GM10847 (cell line): Measurements from ENCODE around the gene RPLP2.

Experiments
- POLR2A ChIP-seq: IDR thresholded peaks from 2 replicates; pipeline ENCODE4 v1.6.1; 2011; ENCODE audit not compliant: insufficient read length; ENCODE audit errors: extremely low read depth

The RPLP2 gene

DNA sequence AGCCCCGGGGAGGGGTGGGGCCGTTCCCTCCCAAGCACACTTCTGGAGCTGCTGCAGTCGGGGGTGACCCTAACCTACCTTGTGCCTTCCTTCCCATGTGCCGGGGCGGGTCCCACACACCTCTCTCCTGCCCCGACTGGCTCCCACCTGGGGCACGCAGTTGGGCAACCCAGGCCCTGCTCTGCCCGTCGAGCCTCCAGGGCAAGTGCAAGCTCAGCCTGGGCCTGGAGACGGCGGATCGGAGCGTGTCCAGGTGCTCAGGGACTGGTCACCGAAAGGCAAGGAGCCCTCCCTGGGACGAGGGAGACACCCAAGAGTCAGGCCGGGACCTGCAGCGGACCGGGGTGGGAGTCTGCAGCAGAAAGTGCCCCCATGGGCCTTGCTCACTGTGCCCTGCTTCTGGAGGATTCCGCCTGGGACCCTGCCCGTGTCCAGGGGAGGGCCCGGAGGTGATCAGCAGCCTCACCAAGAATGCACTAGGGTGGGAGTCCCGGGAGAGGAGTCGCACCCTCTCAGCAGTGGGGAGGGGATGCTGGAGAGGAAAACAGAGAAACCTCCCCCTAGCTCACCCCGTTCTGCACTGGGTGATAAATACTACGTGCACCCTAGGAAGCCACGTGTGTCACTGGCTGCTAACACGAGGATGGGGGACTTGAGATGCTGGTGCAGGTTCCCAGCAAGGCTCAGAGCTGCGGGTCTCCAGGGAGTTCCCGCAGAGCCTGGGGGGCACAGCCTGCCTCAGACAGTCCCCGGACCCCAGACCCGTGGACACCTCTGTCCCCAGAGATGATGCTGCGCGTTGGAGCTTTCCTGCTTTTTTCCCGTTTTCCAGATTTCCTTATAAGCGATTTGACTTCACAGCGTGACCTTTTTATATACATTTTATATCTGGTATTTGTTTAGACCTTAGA is 27.2 kb upstream of the RPLP2 start:
- TF ChIP-seq POLR2A = no peak

DNA sequence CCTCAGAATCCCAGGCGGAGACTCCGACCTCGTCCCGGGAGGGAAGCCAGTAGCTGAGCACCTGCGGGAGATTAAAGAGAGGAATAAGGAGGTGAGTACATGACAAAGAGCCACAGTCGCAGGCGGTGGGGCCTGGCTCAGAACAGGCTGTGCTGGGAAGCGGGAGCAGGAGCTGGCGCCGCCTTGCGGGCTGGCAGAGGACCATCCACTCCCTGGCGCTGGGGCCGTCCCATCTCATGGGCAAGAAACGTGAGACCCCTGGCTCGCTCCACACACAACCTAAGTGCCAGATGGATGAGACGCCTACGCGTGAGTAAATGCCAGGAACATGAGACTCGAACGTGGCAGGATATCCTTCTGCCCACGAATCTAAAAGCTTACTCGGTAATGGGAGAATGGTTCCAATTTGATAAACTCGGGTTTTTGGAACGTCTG is 26.2 kb upstream of the RPLP2 start:
- TF ChIP-seq POLR2A = no peak

DNA sequence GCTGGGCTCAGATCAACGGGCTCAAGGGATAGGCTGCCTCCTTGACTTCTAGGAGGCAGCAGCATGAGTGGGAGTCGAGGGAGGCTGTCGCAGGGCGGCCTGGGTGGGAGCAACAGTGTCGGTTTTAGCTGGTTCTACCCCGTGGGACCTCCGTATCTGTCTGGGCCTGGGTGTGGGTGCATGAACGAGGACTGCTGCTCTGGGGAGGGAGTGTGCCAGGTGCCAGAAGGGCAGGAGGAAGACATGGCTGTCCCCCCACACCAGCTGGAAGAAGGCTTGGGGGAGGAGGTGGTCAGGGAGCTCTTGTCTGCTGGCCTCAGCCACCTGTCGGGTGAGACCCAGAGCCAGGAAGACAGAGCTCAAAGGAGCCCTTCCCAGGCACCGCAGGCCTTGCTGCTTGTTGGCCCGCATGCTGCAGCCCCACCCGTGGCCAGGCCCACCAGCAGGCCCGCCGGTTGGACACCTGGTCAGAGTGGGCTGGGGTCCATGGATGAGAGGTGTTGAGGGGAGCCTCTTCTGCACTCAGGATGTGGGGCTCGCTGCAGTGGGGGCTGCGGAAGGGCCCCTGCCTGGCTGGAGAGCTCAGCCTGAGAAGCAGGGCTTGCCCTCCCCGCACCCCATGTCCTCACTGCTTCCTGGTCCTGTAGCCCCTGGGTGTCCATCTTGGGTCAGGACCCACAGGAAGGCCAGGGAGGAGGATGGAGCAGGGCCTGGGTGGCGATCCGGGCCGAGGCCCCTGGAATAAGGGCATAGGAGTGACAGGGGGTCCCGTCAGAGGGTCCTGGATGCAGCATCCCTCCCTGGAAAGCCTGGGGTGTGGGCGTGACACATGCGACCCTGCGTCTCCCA is 23.3 kb upstream of the RPLP2 start:
- TF ChIP-seq POLR2A = no peak

DNA sequence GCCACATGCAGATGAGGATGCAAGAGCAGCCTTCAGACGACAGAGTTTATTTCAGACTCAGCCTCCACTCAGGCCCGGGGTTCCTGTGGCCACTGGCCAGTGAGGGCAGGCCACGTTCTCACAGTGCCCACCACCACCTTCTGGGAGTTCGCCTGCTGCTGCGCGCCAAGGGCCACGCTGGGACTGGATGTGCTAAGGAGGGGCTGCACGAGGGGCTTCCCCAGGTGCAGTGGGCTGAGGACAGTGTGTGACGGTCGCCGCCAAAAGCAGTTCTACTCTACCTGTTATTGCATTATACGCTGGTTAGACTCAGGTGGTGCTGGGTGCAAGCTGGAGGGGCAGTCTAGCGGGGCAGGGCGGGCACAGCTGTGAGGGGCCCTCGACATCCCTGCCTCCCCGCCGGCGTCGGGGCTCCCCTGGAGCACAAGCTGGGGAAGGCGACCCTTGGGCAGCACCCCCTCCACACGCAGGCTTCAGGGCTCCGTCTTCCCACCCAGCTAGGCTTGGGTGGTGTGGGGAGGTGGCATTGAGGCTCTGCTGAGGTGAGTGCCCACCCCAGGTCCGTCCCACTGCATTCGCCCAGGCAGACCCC is 22.6 kb upstream of the RPLP2 start:
- no peak for TF ChIP-seq POLR2A

DNA sequence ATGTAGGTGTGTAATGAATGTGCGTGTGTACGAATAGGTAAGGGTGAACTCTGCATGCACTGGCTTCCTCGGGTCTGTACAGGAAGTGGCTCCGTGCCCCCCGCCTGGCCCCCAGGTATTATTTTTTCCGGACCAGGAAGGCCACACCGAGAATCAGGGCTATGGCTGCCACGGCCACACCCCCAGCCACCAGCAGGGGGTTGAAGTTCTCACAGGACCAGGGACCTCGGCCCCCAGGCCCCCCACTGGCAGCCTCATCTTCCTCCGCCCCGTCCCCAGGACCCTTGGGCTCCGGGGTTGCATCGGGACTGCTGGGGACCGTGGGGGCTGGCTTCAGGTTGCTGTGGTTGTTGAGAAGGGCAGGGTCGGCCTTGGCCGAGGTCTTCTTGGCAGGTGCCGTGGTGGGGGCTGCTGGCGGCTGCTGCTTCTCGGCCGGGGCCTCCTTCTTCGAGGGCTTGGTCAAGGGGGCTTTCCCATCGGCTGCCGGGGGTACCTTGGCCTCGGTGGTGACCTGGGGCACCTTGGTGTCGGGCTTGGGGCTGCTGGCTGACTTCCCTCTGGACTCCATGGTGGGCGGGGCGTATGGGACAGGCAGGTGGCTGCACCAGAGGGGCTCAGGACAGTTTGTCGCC is 21.6 kb upstream of the RPLP2 start:
- TF ChIP-seq POLR2A = no peak

DNA sequence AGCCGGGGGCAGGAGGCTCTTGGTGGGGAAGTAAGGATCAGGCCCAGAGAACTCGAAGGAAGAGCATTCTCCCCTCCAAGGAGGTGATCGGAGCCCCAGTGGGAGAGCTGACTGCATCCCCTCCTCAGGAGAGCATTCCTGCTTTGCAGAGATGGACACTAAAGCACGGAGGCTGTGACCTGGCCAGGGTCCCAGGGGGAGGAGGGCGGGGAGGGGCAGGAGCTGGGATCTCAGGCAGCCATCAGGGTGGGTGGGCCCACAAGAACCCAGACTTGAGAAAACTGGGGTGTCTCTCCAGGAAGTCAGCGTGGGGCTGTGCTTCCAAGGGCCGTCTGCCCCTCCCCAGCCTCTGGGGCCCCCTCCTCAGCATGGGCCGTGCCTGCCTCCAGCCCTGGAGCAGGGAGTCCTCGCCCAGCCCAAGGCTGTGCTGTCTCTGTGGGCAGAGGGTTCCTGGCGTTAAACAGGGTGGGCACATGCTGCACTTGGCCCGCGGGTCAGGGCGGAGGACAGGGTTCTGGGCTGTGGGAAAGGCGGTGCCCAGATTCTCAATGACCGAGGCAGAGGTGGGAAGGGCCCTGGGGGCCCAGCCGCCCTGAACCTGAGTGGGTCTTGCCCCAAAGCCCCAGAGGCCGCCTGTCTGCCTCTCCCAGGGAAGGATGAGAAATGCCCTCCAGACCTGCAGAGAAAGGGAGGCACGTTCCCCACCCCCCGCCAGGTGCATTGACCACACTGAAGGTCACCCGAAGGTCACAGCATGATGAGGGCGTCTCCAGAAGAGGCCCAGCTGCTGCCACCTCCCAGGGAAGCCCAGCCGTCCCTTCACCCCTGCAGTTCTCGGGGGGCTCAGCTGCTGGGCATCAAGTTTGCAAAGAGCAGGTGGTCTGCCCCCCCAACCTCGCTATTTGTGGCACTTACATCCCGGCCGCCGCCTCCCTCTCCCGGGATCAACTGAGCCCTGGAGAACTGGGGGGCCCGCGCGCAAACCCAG is 20.5 kb upstream of the RPLP2 start:
- no peak for TF ChIP-seq POLR2A

DNA sequence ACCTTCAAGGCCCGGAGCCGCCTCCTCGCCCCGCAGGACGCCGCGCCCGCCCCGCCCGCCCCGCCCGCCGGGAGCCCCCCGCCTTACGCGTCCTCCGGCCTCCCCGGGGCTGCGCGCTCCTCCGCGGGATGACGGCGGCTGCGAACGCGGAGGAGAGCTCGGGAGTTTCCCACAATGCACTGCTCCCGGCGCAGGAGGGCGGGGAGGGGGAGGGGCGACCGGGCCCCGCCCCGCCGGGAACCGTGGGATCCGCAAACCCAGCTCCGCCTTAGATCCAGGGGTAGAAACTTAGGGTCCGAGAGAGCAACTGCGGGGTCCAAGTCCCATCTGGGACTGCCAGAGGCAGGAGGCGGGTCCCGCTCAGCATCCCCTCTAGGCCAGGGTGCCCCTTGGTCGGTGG is 19.8 kb upstream of the RPLP2 start, which contains the start of gene CEND1:
Gene CEND1, minus strand, starts transcription at position 148 of the 400 bp plus-strand sequence. CDS start 1,514 bp downstream, outside the sequence.
- no peak for TF ChIP-seq POLR2A

DNA sequence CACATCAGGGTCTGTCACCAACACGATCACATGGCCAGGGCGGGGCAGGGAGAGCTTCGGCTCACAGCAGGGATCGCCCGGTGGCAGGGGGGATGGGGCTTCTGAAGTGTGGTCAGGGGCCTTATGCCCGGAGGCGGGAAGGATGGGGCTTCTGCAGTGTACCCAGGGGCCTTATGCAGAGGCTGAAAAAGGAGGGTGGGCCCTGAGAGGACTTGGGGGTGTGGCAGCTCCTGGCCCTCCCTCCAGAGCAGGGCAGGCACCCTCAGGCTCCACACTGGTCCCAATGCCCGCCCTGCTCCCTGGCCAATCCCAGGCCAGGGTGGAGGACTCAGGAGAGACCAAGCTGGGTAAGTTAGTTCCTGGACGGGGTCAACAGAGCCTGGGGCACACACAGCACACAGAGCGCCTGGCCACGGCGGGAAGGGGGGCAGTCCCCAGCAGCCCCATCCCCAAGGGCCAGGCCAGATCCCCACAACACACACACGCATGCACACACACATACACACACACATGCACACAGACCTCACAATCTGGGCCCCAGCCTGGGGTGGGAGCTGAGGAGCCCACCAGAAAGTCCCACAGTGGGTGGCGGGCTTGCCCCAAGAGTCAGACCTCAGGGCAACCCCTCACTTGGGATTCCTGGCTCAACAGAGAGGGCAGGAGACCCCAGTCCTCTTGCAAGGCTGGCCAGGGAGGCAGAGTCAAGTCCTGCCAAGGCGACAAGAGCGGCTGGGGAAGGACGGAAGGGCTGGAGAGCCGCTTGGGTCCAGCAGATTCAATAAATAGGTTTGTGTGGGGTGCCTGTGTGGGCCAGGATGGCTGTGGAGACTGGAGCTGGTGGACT is 18.8 kb upstream of the RPLP2 start:
- TF ChIP-seq POLR2A = no peak

DNA sequence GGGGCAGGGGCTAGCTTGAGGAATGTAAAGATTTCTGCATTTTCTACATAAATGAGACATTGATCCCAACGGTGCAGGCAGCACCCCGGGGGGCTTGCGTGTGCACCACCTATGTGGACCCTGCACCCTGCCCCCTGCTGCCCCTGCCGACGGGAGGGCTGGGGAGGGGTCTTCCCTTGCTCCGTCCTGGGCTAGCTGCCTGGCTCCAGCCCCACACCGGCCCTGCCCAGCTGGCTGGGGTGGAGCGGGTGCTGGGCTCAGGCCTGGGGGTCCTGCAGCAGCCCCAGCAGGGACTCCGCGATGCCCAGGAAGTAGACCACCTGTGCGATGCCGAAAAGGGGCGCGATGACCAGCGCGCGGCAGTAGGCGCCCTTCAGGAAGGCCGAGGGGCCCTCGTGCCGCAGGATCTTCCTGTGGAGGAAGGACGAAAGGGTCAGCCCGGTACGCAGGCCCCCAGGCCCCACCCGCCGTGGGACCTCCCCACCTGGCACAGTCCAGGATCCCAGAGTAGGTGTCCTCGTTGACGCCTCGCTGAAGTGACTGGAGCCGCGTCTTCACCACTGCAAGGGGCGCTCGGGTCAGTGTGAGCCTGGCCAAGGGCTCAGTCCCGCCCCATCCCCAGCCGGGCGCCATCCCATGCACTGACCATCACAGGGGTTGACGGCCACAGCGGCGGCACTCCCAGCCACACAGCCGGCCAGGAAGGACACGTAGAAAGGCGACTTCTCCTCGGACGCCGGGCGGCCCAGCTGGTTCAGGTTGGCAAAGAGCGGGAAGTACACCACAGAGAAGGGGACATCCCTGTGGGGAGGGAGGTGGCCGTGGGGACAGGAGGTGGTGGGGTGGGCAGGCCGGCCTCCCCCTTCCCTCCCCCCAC is 17.9 kb upstream of the RPLP2 start:
- no peak for TF ChIP-seq POLR2A

DNA sequence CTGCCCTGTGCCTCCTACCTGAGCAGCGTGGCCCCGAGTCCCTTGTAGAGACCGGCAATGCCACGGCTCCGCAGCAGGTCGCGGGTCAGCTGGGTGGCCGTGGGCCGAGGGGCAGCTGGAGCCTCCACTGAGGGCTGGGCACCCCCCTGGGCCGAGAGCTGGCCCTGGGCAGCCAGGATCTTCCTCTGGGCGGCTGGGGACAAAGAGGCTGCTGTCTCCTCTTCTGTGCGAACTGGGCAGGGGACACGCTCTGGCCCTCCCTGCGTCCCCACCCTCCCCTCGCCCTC is 17.3 kb upstream of the RPLP2 start:
- TF ChIP-seq POLR2A = no peak

DNA sequence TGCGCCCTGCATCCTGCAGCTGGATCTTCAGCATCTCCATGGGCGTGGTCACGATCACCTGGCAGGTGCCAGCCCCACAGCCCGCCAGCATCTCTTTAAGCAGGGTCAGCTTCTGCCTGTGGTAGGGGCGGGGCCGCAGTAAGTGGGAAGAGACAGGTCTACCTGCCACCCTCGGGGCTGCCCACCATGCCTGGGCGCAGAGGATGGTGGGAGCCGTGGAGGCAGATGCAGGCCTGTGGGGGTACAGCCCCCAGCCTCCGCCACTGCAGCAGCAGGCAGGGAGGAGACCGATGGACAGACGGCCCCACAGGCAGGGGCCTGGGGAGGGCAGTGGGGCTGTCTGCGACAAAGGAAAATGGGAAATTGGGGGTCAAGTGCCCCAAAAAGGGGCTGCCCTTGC is 16.9 kb upstream of the RPLP2 start:
- TF ChIP-seq POLR2A = no peak

DNA sequence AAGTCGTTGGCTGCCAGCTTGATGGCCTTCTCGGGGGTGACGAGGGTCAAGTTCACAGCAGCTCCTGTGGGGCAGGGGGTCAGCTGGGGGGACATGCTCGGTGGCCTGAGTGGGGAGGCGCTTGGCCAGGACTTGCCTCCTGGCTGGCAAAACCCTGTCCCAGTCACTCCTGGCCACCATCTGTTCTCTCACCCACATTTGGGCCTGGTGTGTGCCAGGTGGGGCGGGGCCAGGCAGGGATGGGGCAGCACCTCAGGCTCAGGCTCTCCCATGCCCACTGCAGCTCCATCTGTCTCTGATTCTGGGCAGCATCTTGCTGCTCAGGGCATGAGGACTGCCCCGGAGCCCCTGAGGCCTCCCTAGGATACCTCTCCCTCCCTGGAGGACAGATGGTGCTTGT is 16.2 kb upstream of the RPLP2 start:
- TF ChIP-seq POLR2A = no peak
